Karpas-422 (cell line): ENCODE data around the gene TCHH. TPM values are rescaled to one million over a fixed set of nuclear protein-coding genes. Genes with fewer than 3 reads are reported as not detected.
"Not testable (repeated sequence)": the region's sequence is repeated elsewhere in the genome, so short reads cannot be mapped to it uniquely, and the experiment has no call there.

ENCODE experiments used
- DNase-seq: peaks from one replicate; pipeline ENCODE4 v3.0.0-alpha.2; 2015
- H2AFZ ChIP-seq: fragments of 200-600 bp; sonication (generic); 2 replicates; pipeline ENCODE4 v1.6.1; 2014; ENCODE audit warnings: antibody characterized with exemption, low read length, mixed read lengths
- H3K27ac ChIP-seq: fragments of 200-600 bp; sonication (generic); 2 replicates; pipeline ENCODE4 v1.5.1; 2014; ENCODE audit warnings: mild to moderate bottlenecking, low read length, moderate library complexity
- H3K27me3 ChIP-seq: fragments of 200-600 bp; sonication (generic); 2 replicates; pipeline ENCODE4 v1.6.1; 2014; ENCODE audit warnings: low read length, mixed read lengths
- H3K36me3 ChIP-seq: fragments of 200-600 bp; sonication (generic); 2 replicates; pipeline ENCODE4 v1.6.1; 2014; ENCODE audit warnings: low read length, mixed read lengths; ENCODE audit not compliant: insufficient read depth
- H3K4me1 ChIP-seq: fragments of 200-600 bp; sonication (generic); 2 replicates; pipeline ENCODE4 v1.6.1; 2014; ENCODE audit warnings: mild to moderate bottlenecking, low read length, mixed read lengths
- H3K4me2 ChIP-seq: fragments of 200-600 bp; sonication (generic); 2 replicates; pipeline ENCODE4 v1.6.1; 2014; ENCODE audit warnings: low read length, low read depth, mild to moderate bottlenecking; ENCODE audit not compliant: poor library complexity, severe bottlenecking
- H3K4me3 ChIP-seq: fragments of 200-600 bp; sonication (generic); 2 replicates; pipeline ENCODE4 v1.5.1; 2014; ENCODE audit warnings: mild to moderate bottlenecking, antibody characterized with exemption, low read length, mixed read lengths
- H3K79me2 ChIP-seq: fragments of 200-600 bp; sonication (generic); 2 replicates; pipeline ENCODE4 v1.6.1; 2014; ENCODE audit warnings: mild to moderate bottlenecking, low read length, mixed read lengths
- H3K9ac ChIP-seq: fragments of 200-600 bp; sonication (generic); 2 replicates; pipeline ENCODE4 v1.6.0; 2014; ENCODE audit warnings: low read length
- H3K9me2 ChIP-seq: fragments of 200-600 bp; sonication (generic), shearing (Covaris generic); replicated peaks from 2 replicates; pipeline ENCODE4 v1.6.0; 2014; ENCODE audit warnings: mild to moderate bottlenecking, low read length, moderate library complexity; ENCODE audit not compliant: insufficient read depth
- H3K9me3 ChIP-seq: fragments of 300-700, 200-600 bp; sonication (generic); 2 replicates; pipeline ENCODE4 v1.6.1; 2014; ENCODE audit warnings: low read length, mixed read lengths
- H4K20me1 ChIP-seq: fragments of 200-600 bp; sonication (generic); 2 replicates; pipeline ENCODE4 v1.6.1; 2014; ENCODE audit warnings: mild to moderate bottlenecking, antibody characterized with exemption, low read length, low read depth; ENCODE audit not compliant: insufficient read depth
- total RNA-seq: library from RNA; depleted of rRNA; stranded (reverse); fragments of >200 nt; shearing (Covaris generic); gene quantifications from 2 replicates; pipeline ENCODE4 v1.2.3, GENCODE V29; 2014; ENCODE audit warnings: low replicate concordance

Gene TCHH
- total RNA-seq, 1 experiment from 2014 or later = not detected

- H3K4me2 ChIP-seq = no peak overlapping the region
- H3K4me1 ChIP-seq = no peaks in the 10 kb centered on the region
- DNase-seq = no peak
These were observed 33.7 kb upstream of the TCHH start for GRCh38 chr1:152148981-152149380.

GRCh38 chr1:152148051-152148450, 32.8 kb upstream of the TCHH start:
- H3K9me2 ChIP-seq = no peaks in the 10 kb centered on the region
- no peak overlapping the region for H2AFZ ChIP-seq
- H3K9ac ChIP-seq = no peak overlapping the region
- DNase-seq = no peak
- H3K36me3 ChIP-seq = no peaks in the 10 kb centered on the region
- H3K4me3 ChIP-seq = no peak overlapping the region
- no peaks in the 10 kb centered on the region for H3K4me1 ChIP-seq
- no peaks in the 10 kb centered on the region for H3K79me2 ChIP-seq
- H3K27ac ChIP-seq = no peak overlapping the region
- H3K9me3 ChIP-seq = no peaks in the 10 kb centered on the region
- H3K4me2 ChIP-seq = no peak overlapping the region
- no peaks in the 10 kb centered on the region for H3K27me3 ChIP-seq
- H4K20me1 ChIP-seq = no peaks in the 10 kb centered on the region

More at GRCh38 chr1:152148981-152149380, 33.7 kb upstream of the TCHH start:
- H3K27me3 ChIP-seq = no peaks in the 10 kb centered on the region
- no peaks in the 10 kb centered on the region for H3K9me2 ChIP-seq
- no peak overlapping the region for H3K9ac ChIP-seq
- no peaks in the 10 kb centered on the region for H4K20me1 ChIP-seq
- H3K4me3 ChIP-seq = no peak overlapping the region
- no peak overlapping the region for H3K27ac ChIP-seq
- no peaks in the 10 kb centered on the region for H3K79me2 ChIP-seq
- H3K36me3 ChIP-seq = no peaks in the 10 kb centered on the region
- no peaks in the 10 kb centered on the region for H3K9me3 ChIP-seq
- no peak overlapping the region for H2AFZ ChIP-seq

- Histone ChIP-seq H3K36me3 (no peaks in the 10 kb centered on the region), H3K4me3 (no peak overlapping the region), H3K27me3 (no peaks in the 10 kb centered on the region), H4K20me1 (no peaks in the 10 kb centered on the region), H2AFZ (no peak overlapping the region), H3K9me2 (no peaks in the 10 kb centered on the region), H3K4me1 (no peaks in the 10 kb centered on the region), H3K9me3 (no peaks in the 10 kb centered on the region), H3K27ac (no peak overlapping the region), H3K4me2 (no peak overlapping the region), H3K79me2 (no peaks in the 10 kb centered on the region), H3K9ac (no peak overlapping the region)
- DNase-seq = no peak
These were observed 30.5 kb upstream of the TCHH start for GRCh38 chr1:152145769-152146168.

- H3K27me3 ChIP-seq = not testable (repeated sequence)
These were observed 29.5 kb upstream of the TCHH start for GRCh38 chr1:152144674-152145183.

DNA sequence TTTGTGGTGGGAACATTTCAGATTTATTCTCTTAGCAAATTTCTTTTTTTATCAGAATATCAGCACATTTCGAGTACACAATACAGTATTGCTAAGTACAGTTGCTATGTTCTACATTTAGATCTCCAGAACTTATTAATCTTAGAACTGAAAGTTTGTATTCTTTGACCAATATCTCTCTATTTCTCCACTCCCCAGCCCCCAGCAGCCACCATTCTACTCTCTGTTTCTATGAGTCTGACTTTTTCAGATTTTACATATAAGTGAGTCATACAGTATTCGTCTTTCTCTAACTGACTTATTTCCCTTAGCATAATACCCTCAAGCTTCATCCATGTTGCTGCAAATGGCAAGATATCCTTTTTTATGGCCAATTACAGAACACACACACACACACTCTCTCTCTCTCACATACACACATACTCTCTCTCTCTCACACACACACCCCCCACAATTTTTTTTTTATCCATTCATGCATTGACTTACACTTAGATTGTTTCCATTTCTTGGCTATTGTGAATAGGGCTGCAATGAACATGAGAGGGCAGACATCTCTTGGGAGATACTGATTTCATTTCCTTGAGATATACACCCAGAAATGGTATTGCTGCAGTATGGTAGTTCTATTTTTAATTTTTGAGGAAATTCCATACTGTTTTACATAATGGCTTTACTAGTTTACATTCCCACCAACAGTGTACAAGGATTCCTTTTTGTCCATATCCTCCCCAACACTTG, 28.1 kb upstream of the TCHH start:
- no peaks in the 10 kb centered on the region for H3K4me1 ChIP-seq
- no peak for DNase-seq
- no peak overlapping the region for H3K27ac ChIP-seq
- no peaks in the 10 kb centered on the region for H3K36me3 ChIP-seq
- H3K9me3 ChIP-seq = no peaks in the 10 kb centered on the region
- H3K4me3 ChIP-seq = no peak overlapping the region
- no peak overlapping the region for H2AFZ ChIP-seq
- no peaks in the 10 kb centered on the region for H3K27me3 ChIP-seq
- H3K4me2 ChIP-seq = no peak overlapping the region
- H3K9me2 ChIP-seq = no peaks in the 10 kb centered on the region
- no peaks in the 10 kb centered on the region for H3K79me2 ChIP-seq
- H3K9ac ChIP-seq = no peak overlapping the region
- no peaks in the 10 kb centered on the region for H4K20me1 ChIP-seq

More at GRCh38 chr1:152144674-152145183, 29.5 kb upstream of the TCHH start:
- H3K9ac ChIP-seq, H4K20me1 ChIP-seq, H3K79me2 ChIP-seq, DNase-seq, H3K9me2 ChIP-seq, H3K4me1 ChIP-seq, H3K4me3 ChIP-seq, H3K27ac ChIP-seq, H2AFZ ChIP-seq, H3K4me2 ChIP-seq, H3K36me3 ChIP-seq, H3K9me3 ChIP-seq: not testable (repeated sequence)

GRCh38 chr1:152141971-152142584, 26.8 kb upstream of the TCHH start:
- H3K79me2 ChIP-seq = no peaks in the 10 kb centered on the region
- no peaks in the 10 kb centered on the region for H3K27me3 ChIP-seq
- no peak overlapping the region for H3K4me2 ChIP-seq
- peak; percentile 62 for DNase-seq
- no peaks in the 10 kb centered on the region for H3K4me1 ChIP-seq
- no peaks in the 10 kb centered on the region for H3K36me3 ChIP-seq
- H3K4me3 ChIP-seq = no peak overlapping the region
- H3K9me2 ChIP-seq = no peaks in the 10 kb centered on the region
- H3K9ac ChIP-seq = no peak overlapping the region
- H3K9me3 ChIP-seq = no peaks in the 10 kb centered on the region
- H2AFZ ChIP-seq = no peak overlapping the region
- no peaks in the 10 kb centered on the region for H4K20me1 ChIP-seq
- no peak overlapping the region for H3K27ac ChIP-seq

DNA sequence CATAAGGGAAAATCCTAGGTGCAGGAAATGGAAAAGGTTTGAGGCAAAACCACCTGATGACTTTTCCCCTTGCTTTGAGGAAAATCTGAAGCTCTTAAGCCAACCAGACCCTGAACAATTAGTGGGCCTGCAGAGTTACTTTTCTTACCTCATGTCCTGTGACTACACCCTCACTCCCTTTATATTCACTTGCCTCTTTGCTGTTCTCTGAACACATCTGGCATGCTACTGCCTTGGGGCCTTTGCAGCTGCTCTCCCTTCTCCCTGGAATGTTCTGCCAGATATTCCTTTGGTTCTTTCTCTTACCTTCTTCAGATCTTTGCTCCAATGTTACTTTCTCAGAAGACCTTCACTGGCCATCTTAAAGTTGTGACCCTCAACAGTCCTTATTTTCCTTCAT, 22.0 kb upstream of the TCHH start:
- H3K27ac ChIP-seq = no peak overlapping the region
- no peak for DNase-seq
- H4K20me1 ChIP-seq = no peaks in the 10 kb centered on the region
- no peaks in the 10 kb centered on the region for H3K9me3 ChIP-seq
- no peaks in the 10 kb centered on the region for H3K4me1 ChIP-seq
- H3K36me3 ChIP-seq = no peaks in the 10 kb centered on the region
- no peaks in the 10 kb centered on the region; the same call in 1 of the 2 replicates for H3K27me3 ChIP-seq
- no peak overlapping the region for H3K9ac ChIP-seq
- no peaks in the 10 kb centered on the region for H3K79me2 ChIP-seq
- no peak overlapping the region for H3K4me3 ChIP-seq
- H3K9me2 ChIP-seq = no peaks in the 10 kb centered on the region
- H3K4me2 ChIP-seq = no peak overlapping the region
- no peak overlapping the region for H2AFZ ChIP-seq

DNA sequence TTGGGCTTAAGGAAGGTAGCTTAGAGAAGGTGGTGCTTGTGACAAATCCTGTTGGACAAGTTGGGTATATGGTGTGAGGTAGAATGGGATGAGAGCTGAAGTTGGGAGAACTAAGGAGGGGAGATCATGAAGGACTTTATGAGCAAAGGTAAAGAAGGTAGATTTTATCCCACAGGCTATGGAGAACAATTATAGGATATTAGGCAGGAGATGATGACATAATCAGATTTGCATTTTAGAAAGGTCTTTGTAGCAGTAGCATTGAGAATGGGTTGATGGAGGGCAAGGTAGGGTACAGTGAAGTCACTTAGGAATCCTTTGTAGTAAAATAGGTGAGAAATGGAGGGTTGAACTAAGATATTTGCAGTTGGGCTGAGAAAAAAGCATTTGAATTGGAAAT, 14.9 kb upstream of the TCHH start:
- no peak for DNase-seq
- Histone ChIP-seq H3K9me2 (no peaks in the 10 kb centered on the region), H3K4me2 (no peak overlapping the region), H3K27me3 (no peaks in the 10 kb centered on the region; the same call in 1 of the 2 replicates), H4K20me1 (no peaks in the 10 kb centered on the region), H3K4me1 (no peaks in the 10 kb centered on the region), H3K27ac (no peak overlapping the region), H3K36me3 (no peaks in the 10 kb centered on the region), H2AFZ (no peak overlapping the region), H3K9ac (no peak overlapping the region), H3K79me2 (no peaks in the 10 kb centered on the region), H3K9me3 (no peaks in the 10 kb centered on the region), H3K4me3 (no peak overlapping the region)
